IPS-NIHi11 (cell line): ENCODE data around the gene UBR1.

Experiments
- DNase-seq: peaks from one replicate; pipeline ENCODE4 v3.0.0; 2012; ENCODE audit warnings: mixed read lengths, low spot score

Gene UBR1

DNA sequence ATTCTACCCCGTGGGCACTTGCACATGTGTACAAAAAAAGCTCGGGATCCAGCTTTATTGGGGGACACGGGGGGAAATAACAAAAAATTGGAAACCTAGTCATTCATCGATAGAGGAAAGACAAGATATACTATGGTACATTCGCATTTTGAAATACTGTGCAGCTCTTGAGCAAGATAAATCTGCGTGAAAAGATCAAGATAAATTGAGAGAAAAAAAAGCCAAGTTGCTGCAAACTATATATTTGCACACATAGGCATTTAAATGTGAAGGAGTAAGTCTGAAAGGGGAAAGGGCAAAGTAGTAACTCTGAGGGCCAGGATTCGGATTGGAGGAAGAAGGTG lies 620 bp upstream of the UBR1 start:
- DNase-seq = no peak

DNA sequence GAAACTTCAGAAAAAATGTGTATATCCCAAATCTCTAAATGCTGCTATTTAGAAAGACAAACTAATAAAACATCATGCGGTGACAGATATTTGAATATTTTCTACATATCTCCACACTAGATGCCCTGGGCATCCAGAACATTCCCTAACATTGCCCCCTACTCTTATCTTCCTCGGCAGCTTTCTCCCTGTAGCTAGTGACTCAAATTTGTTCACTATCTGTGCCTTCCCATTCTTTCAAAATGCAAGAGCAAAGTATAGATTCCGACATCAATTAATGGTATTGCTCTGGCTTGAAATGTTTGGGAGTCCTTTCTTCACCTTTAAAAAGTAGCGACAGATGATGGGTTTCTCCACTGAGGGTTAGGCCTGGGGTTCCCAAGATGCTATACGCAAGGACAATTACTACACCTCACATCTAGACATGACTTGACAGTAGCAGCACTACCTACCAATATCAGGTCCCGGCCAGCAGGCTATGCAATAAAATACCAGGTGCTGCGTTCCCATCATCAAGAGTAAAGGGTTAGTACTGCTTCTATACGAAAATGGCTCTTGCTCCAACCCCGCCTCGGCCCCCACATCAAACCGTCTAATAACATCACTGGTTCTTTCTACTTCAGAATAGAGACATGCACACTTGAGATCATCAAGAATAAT lies 631 bp downstream of the UBR1 start:
- peak; percentile 12 for DNase-seq

DNA sequence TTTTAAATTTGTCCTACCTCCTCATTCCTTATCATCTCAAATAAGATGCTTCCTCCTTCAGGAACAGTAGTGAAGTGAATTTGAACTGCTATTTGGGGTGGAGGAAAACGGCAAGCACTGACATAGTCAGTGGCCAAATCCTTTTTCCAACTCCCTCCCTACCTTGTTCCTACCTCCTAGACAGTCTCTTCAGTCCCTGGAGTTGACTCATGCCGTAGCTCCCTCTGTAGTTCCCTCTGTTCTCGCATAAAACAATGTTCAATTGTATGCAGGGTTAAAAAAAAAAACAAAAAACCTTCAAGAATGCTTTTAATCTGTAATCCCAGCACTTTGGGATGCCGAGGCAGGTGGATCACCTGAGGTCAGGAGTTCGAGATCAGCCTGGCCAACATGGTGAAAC lies 1.4 kb downstream of the UBR1 start:
- DNase-seq = no peak

DNA sequence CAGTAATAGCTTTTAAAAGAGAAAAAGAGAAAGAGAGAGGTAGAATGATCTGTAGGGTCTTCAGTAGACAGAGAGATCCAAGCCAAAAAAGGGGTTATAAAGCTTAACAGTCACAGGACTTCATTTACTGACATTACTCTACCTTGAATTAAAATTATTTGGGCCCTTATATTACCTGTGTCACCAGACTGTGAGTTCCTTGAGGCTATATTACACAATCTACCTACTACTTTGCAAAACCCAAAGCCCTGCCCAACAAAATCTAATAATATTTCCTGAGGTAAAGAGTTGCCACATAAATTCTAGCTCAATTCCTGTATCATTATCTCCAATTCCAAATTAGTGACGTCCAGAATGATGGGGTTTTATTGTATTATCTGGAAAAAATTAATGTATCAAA lies 1.9 kb downstream of the UBR1 start:
- DNase-seq = no peak

DNA sequence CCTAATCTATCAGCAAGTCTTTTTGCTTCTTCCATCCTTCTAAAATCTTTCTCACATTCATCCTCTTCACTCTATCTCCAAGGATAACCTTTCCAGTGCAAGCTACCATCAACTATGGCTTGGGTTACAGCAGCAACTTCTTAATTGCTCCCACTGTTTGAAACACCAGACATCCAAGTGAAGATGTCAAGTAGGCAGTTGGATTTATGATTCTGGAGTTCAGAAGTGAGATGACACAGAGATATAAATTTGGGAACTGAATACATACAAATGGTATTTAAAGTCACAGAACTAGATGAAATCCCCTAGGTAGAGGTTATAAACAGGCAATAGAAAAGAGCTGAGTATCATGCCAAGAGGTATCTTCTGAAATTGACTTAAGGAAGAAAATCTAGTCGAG lies 3.7 kb downstream of the UBR1 start:
- DNase-seq = no peak

DNA sequence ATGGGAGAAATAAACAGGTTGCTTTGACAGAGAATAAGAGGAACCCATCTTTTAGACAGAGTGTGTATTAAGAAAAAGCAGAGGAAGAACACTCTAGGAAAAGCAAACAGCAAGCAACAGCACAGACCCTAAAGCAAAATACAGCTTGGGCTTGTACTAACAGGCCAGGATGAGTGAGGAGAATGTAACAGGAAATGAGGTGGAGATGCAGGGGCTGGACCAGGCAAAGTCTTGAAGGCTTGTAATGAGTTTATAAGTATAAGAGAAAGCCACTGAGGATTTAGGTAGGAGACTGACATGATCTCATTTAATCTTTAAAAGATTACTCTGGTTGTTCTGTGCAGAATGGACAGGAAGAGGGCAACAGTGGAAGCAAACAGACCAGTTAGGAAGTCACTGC lies 4.9 kb downstream of the UBR1 start:
- DNase-seq = no peak

DNA sequence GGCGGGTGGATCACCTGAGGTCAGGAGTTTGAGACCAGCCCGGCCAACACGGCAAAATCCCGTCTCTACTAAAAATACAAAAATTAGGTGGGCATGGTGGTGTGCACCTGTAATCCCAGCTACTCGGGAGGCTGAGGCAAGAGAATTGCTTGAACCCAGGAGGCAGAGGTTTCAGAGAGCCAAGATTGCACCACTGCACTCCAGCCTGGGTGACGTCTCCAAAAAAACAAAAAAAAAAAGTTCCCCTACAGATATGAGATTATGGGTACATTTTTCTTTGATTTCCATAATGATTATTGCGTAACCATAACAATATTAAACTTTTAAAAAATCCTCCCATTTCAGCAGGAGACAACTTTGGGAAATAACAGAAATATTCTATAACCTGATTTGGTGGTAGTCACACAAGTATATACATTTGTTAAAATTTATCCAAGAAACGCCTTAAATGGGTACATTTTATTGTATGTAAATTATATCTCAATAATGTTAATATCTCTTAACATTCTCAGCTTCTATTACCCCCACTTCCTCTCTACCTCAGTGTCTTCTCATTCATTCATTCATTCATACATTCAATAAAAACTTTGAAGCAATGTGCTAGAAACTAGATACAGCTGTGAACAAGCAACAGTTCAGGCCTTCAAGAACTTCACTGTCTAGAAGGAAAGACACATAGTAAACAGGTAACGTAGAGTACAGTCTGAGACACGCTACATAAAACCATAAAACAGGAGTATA lies 6.6 kb downstream of the UBR1 start:
- no peak for DNase-seq

DNA sequence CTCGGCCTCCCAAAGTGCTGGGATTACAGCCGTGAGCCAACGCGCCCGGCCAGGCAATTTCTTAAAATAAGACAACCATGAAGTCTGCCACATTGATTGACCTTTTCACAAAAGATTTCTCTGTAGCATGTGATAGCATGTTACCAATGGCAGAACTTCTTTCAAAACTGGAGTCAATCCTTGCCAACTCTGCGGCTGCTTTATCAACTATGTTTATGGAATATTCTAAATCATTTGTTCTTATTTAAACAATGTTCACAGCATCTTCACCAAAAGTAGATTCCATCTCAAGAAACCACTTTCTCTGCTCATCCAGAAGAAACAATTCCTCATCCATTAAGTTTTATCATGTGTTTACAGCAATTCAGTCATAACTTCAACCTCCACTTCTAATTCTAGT lies 9.4 kb downstream of the UBR1 start:
- no peak for DNase-seq

DNA sequence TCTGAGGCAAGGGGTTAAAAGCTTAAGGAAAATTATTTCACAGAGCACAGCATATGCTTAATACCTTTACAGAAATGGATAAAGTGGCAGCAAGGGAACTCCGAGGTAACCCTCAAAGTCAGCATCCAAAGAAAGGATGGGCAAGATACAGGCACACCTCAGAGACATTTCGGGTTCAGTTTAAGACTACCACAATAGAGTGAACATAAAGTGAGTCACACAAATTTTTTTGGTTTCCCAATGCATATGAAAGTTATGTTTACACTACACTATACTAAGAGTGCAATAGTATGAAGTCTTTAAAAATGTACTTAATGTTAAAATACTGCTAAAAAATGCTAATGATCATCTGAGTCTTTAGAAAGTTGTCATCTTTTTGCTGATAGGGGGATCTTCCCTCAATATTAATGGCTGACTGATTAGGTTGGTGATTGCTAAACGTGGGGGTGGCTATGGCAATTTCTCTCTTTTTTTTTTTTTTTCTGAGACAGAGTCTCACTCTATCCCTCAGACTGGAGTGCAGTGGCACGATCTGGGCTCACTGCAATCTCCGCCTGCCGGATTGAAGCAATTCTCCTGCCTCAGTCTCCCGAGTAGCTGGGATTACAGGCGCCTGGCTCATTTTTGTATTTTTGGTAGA lies 10.0 kb downstream of the UBR1 start:
- DNase-seq = no peak

DNA sequence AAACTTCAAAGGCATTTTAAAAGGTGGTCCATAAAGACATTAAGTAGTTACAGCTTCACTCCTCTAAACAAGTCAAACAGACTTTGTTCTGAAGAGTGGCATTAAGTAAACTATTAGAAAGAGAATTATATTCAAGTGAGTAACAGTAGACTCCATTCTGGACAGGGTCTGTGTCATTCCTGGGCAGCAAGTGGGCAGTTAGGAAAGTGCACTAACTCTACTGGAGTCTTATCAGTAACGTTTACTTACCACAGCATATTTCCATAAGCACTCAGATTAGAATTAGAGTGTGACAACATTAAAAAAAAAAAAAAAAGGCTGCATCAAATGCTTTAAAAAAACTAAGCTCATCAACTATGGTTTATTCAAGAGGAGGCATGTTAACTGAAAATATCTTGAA lies 10.6 kb downstream of the UBR1 start:
- DNase-seq = no peak

DNA sequence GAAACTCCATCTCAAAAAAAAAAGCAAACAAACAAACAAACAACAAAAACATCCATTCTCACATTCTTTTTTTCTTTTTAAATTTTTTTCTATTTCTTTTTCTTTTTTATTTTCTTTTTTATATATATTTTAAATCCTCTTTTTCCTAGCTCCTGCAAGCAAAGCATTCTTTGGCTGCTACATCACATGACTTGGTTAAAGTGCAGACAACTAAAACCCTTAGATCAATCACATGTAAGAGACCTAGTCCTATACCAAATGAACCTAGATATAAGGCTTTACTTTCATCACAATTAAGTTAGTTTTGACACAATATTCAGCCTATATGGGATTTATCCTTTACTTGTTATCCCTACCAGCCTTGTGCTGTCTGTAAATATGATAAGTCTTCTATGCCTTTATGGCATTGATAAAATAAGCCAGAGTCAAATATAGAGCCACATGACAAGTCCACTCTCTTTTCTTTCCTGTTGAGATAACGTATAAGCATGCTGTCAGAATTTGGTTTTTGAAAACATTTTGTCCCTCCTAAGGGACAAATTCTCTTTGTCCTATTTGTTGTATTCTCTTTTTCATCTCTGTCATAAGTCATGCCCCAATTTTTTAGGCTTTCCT lies 11.3 kb downstream of the UBR1 start:
- DNase-seq = no peak

DNA sequence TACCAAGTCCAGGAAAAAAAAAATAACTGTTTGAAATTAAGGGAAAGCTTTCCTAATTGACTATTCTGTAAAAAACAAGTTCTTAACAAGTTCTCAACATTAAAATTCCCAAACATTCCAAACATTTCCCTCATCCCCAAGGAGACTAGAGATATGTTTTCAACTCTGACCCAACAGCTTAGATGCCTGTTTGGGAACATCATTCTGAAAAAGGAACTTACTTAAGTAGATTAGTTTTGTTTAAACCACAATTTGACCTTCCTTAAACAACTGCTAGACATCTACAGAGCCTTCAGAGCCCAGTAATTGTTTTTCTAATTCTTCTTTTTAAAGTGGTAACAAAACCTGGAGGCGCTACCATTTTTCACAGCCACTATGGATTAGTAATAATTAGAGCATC lies 12.8 kb downstream of the UBR1 start:
- DNase-seq = no peak

DNA sequence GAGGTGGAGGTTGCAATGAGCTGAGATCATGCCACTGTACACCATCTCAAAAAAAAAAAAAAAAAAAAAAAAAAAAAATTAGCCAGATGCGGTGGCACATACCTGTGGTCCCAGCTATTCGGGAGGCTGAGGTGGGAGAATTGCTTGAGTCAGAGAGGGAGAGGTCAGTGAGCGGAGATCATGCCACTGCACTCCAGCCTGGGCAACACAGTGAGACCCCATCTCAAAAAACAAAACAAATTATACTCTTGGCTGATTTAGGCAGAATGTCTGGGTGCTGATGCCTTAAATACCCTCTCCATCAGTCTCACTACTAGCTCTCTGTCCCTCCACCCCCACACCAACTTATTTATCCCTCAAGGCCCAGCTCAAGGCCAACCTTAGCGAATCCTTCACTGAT lies 14.0 kb downstream of the UBR1 start:
- no peak for DNase-seq

DNA sequence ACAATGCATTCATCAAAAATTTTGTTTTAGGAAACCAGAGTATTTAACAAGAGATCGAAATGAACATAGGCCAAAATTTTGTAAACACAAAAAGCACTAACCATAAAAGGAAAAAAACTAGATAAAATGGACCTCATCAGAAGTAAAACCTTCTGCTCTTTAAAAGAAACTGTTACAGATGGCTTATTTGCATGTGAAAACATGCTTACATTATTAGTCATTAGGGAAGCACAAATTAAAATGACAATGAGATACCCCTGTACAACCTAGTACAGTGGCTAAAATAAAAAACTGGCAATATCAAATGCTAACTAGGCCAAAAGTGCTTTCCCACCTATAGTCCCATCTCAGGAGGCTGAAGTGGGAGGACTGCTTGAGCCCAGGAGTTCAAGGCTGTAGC lies 19.3 kb downstream of the UBR1 start:
- no peak for DNase-seq

DNA sequence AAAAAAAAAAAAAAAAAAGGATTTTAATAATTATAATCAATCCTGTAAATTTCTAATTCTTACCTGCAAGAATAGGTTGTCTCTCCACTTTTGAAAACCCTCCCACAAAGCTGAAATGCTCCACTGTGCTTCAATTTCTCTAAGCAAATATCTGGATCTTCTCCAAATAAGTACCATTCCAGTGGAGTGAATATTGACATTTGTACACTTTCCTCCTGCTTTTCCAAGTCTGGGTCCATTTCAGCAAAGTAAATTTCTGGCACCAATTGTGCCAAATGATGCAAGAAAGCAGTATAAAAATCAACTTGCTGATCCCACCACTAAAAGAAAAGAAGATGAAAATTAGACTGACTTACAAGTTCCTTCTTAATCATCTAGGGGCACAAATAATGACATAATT lies 19.9 kb downstream of the UBR1 start:
- DNase-seq = no peak

DNA sequence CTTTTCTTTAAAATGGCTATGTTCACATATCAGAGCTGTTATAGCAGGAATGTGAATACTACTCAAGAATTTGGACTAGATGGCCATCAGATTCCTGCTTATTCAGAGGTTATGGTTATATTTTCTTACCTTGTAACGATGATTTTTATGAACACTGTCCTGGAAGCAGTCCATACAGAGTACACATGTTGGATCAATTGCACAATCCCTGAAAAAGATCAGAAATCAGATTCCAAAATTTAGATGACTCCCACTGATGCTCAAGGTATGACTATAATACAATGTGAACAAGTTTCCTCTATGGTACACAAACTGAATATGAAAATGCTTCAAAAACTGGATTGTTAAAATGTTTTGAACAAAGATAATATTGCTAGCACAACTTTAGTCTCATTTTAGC lies 23.3 kb downstream of the UBR1 start:
- no peak for DNase-seq

DNA sequence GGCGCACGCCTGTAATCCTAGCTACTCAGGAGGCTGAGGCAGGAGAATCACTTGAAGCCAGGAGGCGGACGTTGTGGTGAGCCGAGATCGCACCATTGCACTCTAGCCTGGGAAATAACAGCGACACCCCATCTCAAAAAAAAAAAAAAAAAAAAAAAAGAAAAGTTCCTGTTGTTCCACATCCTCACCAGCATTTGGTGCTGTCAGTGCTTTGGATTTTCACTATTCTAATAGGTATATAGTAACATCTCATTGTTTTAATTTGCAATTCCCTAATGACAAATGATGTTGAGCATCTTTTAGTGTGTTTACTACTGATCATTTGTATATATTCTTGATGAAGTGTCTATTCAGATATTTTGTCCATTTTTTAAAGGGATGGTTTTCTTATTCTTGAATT lies 24.6 kb downstream of the UBR1 start:
- DNase-seq = no peak

DNA sequence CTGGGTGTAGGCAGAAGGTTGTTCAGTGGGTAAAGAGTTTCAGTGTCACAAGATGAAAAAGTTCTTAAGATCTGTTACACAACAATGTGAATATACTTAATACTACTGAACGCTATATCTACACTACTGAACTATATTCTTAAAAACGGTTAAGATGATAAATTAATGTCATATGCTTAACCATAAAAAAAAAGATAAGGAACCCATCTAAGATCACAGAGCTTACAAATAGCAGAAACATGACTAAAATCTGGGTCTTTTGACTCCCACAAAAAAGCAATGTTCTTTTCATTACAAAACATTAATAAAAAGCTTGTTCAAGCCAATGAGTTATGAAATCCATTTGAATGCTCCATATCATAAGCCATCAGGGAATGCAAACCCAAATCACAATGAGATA lies 34.4 kb downstream of the UBR1 start:
- no peak for DNase-seq

DNA sequence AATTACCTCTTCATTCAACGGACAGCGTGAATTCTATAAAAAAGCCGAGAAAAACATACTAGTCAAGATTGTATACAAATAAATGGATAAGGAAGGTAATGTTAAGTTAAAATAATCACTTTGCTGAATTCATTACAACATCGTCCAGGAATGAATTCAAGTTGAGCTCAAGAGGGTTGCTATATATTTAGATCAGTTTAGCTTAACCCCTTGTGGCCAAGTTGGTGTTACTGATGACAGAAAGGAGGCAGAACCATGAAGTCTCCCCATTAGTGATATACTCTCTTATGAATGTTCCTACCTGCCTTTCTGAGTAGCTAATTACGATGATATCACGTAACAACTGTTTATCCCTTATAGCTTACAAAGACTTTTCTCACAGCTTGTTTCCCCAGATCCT lies 34.9 kb downstream of the UBR1 start:
- no peak for DNase-seq

DNA sequence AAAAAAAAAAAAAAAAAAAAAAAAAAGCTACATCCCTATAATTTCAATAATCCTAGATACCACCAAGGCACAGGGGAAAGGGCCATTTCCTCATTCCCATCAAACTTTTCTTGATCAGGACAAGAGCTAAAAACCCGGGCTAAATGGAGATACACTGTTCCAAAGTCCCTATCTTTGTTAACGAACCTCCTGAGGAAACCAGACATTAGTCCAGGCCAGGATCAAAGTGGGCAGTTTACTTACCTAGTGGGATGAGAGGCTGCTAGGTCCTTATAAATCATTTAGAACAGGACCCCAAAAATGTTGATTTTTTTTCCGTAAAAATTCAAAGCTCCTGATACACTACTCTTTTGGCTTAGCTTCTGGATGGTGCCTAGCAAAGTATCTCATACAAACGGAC lies 35.6 kb downstream of the UBR1 start:
- DNase-seq = no peak

DNA sequence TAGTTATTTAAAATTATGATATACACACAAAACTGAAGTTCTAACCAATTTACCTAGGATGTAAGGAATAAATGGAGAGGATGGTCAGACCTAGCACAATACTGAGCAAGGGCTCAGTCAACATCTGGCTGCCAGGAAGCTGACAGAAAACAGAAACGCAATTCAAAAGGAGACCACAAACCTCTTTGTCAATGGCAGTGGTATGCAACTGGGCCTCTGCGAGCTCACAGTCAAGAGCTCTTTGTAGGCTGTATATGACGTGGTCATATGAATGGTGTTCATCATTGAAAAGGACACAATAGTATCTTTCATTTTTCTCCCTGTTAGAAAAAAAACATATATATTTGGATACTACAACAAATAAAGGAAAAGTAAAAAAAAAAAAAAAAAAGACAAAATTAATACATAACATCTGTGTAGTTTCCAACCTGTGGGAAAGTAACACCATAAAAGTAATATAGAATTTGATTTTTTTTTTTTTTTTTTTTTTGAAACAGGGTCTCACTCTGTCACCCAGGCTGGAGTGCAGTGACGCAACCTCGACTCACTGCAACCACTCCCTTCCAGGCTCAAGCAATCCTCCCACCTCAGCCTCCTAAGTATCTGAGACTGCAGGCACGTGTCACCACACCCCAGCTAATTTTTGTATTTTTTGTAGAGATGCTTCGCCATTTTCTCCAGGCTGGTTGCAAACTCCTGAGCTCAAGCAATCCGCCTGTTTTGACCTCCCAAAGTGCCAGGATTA lies 37.9 kb downstream of the UBR1 start:
- DNase-seq = peak; percentile 14

DNA sequence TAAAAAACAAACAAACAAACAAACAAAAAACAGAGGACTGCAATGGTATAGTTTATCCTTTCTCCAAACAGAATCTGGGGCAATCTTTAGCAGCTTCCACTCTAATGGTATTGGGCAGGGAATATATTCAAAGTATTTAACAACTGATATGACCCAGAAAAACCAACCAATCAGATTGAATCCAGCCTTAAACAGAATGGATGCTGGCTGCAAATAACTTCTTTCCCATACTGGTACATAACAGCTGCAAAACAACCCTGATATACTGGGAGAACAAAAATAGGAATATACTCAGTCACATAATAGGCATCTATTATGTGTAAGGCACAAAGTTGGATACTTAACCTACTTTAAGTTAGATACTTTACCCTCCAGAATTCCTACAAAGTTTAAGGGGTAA lies 49.1 kb downstream of the UBR1 start:
- DNase-seq = no peak

DNA sequence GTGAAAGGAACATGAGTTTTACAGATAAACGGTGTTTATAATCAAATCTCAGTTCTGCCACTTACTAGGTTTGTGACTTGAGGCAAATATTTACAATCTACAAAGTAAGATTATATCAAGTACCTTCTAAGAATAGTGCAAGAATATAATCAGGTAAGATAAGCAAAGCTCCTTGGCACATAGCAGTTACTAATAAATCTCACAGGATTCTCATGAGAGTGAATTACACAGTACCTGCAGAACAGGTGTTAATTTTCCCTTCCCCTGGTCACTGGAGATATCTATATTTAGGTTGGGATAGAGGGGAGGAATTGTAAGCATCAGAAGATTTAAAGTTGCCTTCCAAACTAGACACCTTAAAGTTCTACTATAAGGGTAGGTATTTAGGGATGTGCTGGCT lies 53.0 kb downstream of the UBR1 start:
- no peak for DNase-seq
